Parathyroid adenoma (tissue), 2 donors: Measurements from ENCODE around the gene KAT2B.

Source experiments
- H2AFZ ChIP-seq: fragments of 300-600 bp; sonication (generic); one replicate; pipeline ENCODE4 v1.7.0; 2017; ENCODE audit warnings: antibody characterized with exemption, mild to moderate bottlenecking
- H3K27ac ChIP-seq: fragments of 300-600 bp; sonication (generic); one replicate; pipeline ENCODE4 v1.7.0; 2017
- H3K27me3 ChIP-seq: fragments of 300-600 bp; sonication (generic); one replicate; pipeline ENCODE4 v1.7.0; 2017; ENCODE audit warnings: low read length; ENCODE audit not compliant: control insufficient read depth, insufficient read depth
- H3K36me3 ChIP-seq: fragments of 300-600 bp; sonication (generic); one replicate; pipeline ENCODE4 v1.7.0; 2017; ENCODE audit warnings: low read length; ENCODE audit not compliant: control insufficient read depth, insufficient read depth
- H3K4me1 ChIP-seq: fragments of 300-600 bp; sonication (generic); one replicate; pipeline ENCODE4 v1.7.0; 2017; ENCODE audit warnings: control low read depth
- H3K4me2 ChIP-seq: fragments of 300-600 bp; sonication (generic); one replicate; pipeline ENCODE4 v1.7.0; 2017; ENCODE audit warnings: low read length
- H3K4me3 ChIP-seq: fragments of 300-600 bp; sonication (generic); one replicate; pipeline ENCODE4 v1.7.0; 2017; ENCODE audit warnings: low read depth, low read length
- H3K79me2 ChIP-seq: fragments of 300-600 bp; sonication (generic); one replicate; pipeline ENCODE4 v1.7.0; 2017; ENCODE audit warnings: control low read depth
- H3K9ac ChIP-seq: fragments of 300-600 bp; sonication (generic); one replicate; pipeline ENCODE4 v1.7.0; 2017; ENCODE audit warnings: mild to moderate bottlenecking
- H3K9me3 ChIP-seq: fragments of 300-600 bp; sonication (generic); one replicate; pipeline ENCODE4 v1.7.0; 2017; ENCODE audit warnings: low read length; ENCODE audit not compliant: control insufficient read depth
- TF ChIP-seq, protein P1 (sequence below): fragments of 300-600 bp; sonication (generic); IDR thresholded peaks from one replicate; pipeline ENCODE4 v1.7.0; 2017; ENCODE audit warnings: antibody characterized with exemption, mild to moderate bottlenecking
- donor health status: primary hyperparathyroidism.

Gene KAT2B

DNA sequence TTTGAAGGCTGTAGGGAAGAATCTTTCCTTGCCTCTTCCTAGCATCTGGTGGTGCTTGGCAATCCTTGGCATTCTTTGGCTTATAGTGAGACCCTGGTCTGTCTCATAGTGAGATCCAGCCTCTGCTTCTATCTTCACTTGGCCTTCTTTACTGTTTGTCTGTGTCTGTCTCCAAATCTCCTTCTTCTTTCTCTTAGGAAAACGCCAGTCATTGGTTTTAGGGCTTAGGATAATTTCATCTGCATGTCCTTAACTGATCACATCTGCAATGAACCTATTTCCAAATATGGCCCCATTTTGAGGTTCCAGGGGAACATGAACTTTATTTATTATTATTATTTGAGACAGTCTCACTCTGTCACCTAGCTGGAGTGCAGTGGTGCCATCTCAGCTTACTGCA is 25.8 kb downstream of the KAT2B start:
- Histone ChIP-seq H3K36me3 (no peaks in the 10 kb centered on the region), H3K9ac (no peak overlapping the region), H3K4me2 (no peak overlapping the region), H3K9me3 (no peaks in the 10 kb centered on the region), H3K4me3 (no peak overlapping the region), H3K79me2 (peaks cover 51% of the 10 kb centered on the region), H3K4me1 (peaks cover 31% of the 10 kb centered on the region), H2AFZ (no peak overlapping the region), H3K27ac (no peak overlapping the region), H3K27me3 (no peaks in the 10 kb centered on the region)
- TF ChIP-seq, protein P1, sequence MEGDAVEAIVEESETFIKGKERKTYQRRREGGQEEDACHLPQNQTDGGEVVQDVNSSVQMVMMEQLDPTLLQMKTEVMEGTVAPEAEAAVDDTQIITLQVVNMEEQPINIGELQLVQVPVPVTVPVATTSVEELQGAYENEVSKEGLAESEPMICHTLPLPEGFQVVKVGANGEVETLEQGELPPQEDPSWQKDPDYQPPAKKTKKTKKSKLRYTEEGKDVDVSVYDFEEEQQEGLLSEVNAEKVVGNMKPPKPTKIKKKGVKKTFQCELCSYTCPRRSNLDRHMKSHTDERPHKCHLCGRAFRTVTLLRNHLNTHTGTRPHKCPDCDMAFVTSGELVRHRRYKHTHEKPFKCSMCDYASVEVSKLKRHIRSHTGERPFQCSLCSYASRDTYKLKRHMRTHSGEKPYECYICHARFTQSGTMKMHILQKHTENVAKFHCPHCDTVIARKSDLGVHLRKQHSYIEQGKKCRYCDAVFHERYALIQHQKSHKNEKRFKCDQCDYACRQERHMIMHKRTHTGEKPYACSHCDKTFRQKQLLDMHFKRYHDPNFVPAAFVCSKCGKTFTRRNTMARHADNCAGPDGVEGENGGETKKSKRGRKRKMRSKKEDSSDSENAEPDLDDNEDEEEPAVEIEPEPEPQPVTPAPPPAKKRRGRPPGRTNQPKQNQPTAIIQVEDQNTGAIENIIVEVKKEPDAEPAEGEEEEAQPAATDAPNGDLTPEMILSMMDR = no peak

DNA sequence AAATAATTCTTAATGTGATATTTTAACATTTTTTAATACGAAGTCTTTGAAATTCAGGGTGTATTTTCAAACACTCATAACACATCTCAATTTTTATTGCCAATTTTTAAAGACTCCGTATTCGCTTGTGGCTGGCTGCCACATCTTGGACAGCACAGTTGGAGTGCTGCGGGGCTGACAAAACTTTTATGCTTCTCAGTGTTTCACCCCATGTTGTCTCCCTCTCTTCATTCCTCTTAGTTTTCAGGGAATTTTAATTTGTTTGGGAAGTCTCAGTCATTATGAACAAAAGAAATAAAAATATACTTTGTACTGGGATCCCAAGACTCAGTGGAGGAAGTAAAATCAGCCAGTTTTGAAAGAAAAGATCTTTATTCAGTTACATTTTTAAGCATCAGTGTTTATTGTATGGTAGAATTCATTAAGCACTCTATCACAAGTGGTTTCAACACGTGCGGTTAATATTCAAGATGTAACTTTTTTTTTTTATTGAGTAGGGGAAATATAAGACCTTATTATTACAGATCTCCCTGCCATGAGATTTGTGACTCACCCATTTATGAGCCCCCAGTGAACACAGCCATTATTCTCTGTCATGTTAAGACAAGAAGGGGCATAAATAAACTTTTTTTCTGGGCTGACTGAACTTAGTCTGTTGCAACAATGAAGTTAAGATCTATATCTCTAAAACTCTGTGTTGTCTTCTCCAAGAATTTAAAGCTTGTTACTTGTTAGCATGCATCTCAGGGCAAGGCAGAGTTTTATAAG is 26.8 kb downstream of the KAT2B start:
- Histone ChIP-seq H3K36me3 (no peaks in the 10 kb centered on the region), H3K27ac (no peak overlapping the region), H3K27me3 (no peaks in the 10 kb centered on the region), H3K9ac (no peak overlapping the region), H3K4me1 (peaks cover 28% of the 10 kb centered on the region), H3K79me2 (peaks cover 49% of the 10 kb centered on the region), H3K4me3 (no peak overlapping the region), H3K9me3 (no peaks in the 10 kb centered on the region), H2AFZ (no peak overlapping the region), H3K4me2 (peak overlapping the region; percentile 25)
- TF ChIP-seq, protein P1 = no peak

- H3K4me1 ChIP-seq = peaks cover 39% of the 10 kb centered on the region
- no peak overlapping the region for H3K4me3 ChIP-seq
- H3K4me2 ChIP-seq = no peak overlapping the region
- no peak overlapping the region for H3K27ac ChIP-seq
- H3K36me3 ChIP-seq = no peaks in the 10 kb centered on the region
- no peaks in the 10 kb centered on the region for H3K9me3 ChIP-seq
- H2AFZ ChIP-seq = no peak overlapping the region
- peaks cover 36% of the 10 kb centered on the region for H3K79me2 ChIP-seq
- no peaks in the 10 kb centered on the region for H3K27me3 ChIP-seq
- no peak overlapping the region for H3K9ac ChIP-seq
- TF ChIP-seq, protein P1 = no peak
Observed at GRCh38 chr3:20068512-20069177, 28.4 kb downstream of the KAT2B start.

- Histone ChIP-seq H3K9me3 (no peaks in the 10 kb centered on the region), H3K27me3 (no peaks in the 10 kb centered on the region), H3K9ac (no peak overlapping the region), H3K27ac (no peak overlapping the region), H3K36me3 (no peaks in the 10 kb centered on the region), H2AFZ (no peak overlapping the region), H3K4me2 (no peak overlapping the region), H3K4me3 (no peak overlapping the region), H3K79me2 (peaks cover 31% of the 10 kb centered on the region), H3K4me1 (peaks cover 34% of the 10 kb centered on the region)
- TF ChIP-seq, protein P1 = no peak
Observed at GRCh38 chr3:20069178-20069532, 28.9 kb downstream of the KAT2B start.
